ENCODE results near the gene TNS1.

Gene TNS1

DNA sequence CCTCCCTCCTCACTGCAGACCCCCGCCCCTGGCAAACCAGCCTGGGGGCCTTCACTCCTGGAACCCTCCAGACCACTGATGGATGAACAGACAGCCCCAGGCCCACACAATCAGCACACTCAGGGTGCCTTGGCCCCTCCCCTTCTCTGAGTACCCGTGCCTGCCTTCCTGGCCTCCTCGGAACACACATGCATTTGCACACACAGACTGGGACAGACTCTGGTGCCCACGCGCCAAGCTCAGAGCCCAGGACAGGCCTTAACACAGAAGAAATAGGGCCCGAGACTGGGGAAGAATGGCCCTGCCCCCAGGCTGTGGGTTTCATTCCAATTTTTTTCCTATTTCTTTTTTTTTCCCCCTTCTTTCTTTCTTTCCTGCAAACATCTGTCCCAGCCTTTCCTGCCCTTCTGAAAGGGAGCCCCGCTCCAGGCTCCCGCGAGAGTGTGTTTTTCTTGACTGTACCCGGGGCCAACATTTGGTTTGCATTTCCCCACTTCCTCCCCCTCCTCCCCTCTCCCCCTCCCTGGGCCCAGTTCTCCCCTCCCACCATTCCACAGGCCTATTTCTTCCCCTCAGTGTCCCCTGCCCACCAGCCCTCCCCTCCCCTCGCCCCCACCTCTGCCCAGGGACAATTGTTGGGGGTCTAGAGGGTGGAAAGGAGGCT, 618 bp upstream of the TNS1 start:
- Histone ChIP-seq H3K9me3 (ENCODE audit: control insufficient read depth in 1 of 2, low read length in 2 of 2) (no peaks in the 10 kb centered on the region), H3K27ac (ENCODE audit: low read length) (no peak overlapping the region), H3K36me3 (ENCODE audit: control insufficient read depth in 1 of 2, insufficient read depth in 2 of 2, low read length in 2 of 2) (no peaks in the 10 kb centered on the region), H3K27me3 (ENCODE audit: low read depth, low read length) (no peaks in the 10 kb centered on the region), H3K4me1 (ENCODE audit: control insufficient read depth in 1 of 2, insufficient read depth in 2 of 2, low read length in 2 of 2) (peaks cover 0 to 14% of the 10 kb centered on the region in 2 donors), H3K4me3 (ENCODE audit: low read depth in 1 of 2, low read length in 2 of 2) (peak overlapping the region in 1 of 2 donors; percentile 44)

DNA sequence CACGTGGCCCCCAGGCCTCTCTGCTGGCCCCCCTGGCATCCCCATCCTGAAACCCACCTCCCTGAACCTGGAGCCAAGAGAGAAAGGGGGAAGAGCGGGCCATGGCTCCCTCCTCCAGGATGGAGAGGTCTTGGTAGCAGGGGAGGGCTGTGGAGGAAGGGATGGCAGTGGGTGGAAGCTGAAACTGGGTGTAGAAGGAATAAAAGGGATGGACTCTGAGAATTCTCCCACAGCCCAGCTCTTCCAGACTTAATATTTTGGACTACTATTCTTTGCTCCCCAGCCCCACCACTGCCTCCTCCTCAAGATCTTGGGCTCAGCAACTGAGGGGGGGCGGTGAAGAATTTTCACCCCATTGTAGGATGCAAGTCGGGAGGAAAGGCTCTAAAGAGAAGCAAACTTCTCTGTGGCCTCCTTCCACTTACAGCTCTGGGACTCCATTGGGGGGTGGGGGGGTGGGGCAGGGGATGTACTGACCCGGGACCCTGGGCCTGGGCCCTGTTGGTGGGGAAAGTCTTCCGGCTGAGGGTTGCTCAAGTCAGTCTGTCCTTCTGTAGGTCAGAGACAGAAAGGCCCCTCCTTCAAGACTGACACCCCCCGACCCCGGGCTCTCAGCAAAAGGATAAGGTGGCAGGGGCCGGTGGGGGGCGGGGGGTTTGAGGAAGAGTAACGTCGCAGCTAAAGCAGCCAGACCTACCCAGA, 501 bp downstream of the TNS1 start:
- peak overlapping the region; percentile 45 for H3K27ac ChIP-seq (ENCODE audit: low read length)
- peaks cover 0 to 13% of the 10 kb centered on the region in 2 donors for H3K4me1 ChIP-seq (ENCODE audit: control insufficient read depth in 1 of 2, insufficient read depth in 2 of 2, low read length in 2 of 2)
- no peaks in the 10 kb centered on the region for H3K9me3 ChIP-seq (ENCODE audit: control insufficient read depth in 1 of 2, low read length in 2 of 2)
- peak overlapping the region; percentile 49 to 55 for H3K4me3 ChIP-seq (ENCODE audit: low read depth in 1 of 2, low read length in 2 of 2)
- no peaks in the 10 kb centered on the region for H3K36me3 ChIP-seq (ENCODE audit: control insufficient read depth in 1 of 2, insufficient read depth in 2 of 2, low read length in 2 of 2)
- no peaks in the 10 kb centered on the region for H3K27me3 ChIP-seq (ENCODE audit: low read depth, low read length)

DNA sequence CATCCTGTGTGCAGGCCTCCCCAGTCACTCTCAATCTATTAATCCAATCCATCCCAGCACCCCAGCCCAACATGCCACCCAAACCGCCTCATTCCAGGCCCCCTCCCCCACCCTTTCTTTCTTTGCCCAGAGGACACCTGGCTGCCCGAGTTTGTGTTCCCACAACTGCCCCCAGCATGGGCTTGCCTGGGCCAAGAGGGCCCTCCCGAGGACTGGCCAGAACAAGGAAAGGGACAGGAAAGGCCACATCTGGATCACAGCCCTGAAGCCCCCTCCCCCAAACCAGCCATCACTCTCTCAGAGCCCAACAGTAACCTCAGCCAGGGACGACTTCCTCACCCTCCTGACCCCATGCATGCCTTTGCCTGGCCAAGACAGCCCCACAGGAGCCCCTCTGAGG, 1.2 kb downstream of the TNS1 start:
- H3K4me3 ChIP-seq (ENCODE audit: low read depth in 1 of 2, low read length in 2 of 2): peak overlapping the region; percentile 49 to 55
- peak overlapping the region; percentile 45 for H3K27ac ChIP-seq (ENCODE audit: low read length)
- H3K4me1 ChIP-seq (ENCODE audit: control insufficient read depth in 1 of 2, insufficient read depth in 2 of 2, low read length in 2 of 2): peaks cover 0 to 13% of the 10 kb centered on the region in 2 donors
- H3K9me3 ChIP-seq (ENCODE audit: control insufficient read depth in 1 of 2, low read length in 2 of 2): no peaks in the 10 kb centered on the region
- no peaks in the 10 kb centered on the region for H3K27me3 ChIP-seq (ENCODE audit: low read depth, low read length)
- H3K36me3 ChIP-seq (ENCODE audit: control insufficient read depth in 1 of 2, insufficient read depth in 2 of 2, low read length in 2 of 2): no peaks in the 10 kb centered on the region

DNA sequence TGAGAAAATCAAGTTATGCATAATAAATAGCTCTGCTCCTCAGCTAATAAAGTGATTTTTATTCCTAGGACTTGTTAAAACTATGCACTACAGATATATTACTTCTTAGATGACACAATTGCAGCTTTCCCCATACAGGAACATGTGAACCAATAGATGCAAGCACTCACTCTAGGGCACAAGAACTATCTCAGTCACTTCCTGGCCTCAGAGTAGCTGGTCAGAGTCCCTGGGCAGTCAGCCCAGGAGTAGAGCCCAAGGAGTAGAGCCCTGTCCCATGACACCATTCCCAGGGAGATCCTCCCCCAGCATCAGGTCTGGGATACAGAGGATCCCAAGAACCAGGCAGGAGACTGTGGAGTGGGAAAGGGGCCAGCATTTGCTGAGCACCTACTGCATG, 2.7 kb downstream of the TNS1 start:
- no peaks in the 10 kb centered on the region for H3K36me3 ChIP-seq (ENCODE audit: control insufficient read depth in 1 of 2, insufficient read depth in 2 of 2, low read length in 2 of 2)
- no peak overlapping the region for H3K4me3 ChIP-seq (ENCODE audit: low read depth in 1 of 2, low read length in 2 of 2)
- H3K27ac ChIP-seq (ENCODE audit: low read length): no peak overlapping the region
- H3K4me1 ChIP-seq (ENCODE audit: control insufficient read depth in 1 of 2, insufficient read depth in 2 of 2, low read length in 2 of 2): peaks cover 0 to 26% of the 10 kb centered on the region in 2 donors
- H3K27me3 ChIP-seq (ENCODE audit: low read depth, low read length): no peaks in the 10 kb centered on the region
- H3K9me3 ChIP-seq (ENCODE audit: control insufficient read depth in 1 of 2, low read length in 2 of 2): no peaks in the 10 kb centered on the region

DNA sequence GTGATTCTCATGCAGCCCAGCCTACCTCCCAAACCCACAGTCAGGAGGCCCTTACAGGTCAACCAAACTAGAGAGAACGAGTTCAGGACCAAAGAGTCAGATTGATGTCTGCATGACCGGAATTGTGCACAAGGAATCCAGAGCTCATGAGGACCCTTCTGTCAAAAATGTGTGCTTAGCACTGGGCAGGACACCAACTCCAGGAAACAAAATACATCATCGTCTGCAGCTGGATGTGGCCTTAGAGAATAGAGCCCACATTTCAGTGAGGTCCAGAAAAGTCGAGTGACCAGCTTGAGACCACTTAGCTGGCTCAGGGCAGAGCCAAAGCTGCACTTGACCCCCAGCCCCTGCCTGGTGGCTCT, 3.2 kb downstream of the TNS1 start:
- H3K27ac ChIP-seq (ENCODE audit: low read length): no peak overlapping the region

DNA sequence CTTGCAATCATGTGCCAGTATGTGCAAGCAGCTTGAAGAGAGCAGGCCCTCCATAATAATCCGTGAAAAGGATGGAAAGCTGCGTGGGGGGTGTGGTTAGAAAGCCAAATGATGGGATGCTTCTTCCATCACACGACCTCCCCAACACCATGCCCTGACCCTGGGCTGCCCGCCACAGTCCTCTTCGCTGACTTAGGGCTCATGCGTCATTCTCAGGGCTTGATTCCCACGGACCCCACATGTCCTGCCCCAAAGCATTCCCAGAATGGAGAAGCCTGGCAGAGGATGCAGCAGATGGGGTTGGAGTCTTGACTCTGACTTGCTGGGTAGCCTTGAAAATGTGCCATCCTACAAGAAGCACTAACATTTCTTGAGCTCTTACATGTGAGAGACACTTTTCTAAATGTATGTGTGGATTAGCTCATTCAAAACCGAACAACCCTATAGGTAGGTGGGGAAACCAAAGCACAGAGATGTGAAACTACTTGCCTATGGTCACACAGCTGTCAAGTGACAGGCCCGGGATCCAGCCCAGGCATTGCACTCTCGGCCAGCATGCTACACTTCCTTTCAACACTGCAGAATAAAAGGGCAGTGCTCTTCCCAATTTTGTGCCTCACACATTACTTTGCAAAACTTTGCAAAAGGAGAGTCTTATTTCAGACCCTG, 3.7 kb downstream of the TNS1 start:
- Histone ChIP-seq H3K4me1 (ENCODE audit: control insufficient read depth in 1 of 2, insufficient read depth in 2 of 2, low read length in 2 of 2) (peaks cover 0 to 26% of the 10 kb centered on the region in 2 donors), H3K4me3 (ENCODE audit: low read depth in 1 of 2, low read length in 2 of 2) (no peak overlapping the region), H3K9me3 (ENCODE audit: control insufficient read depth in 1 of 2, low read length in 2 of 2) (no peaks in the 10 kb centered on the region), H3K27me3 (ENCODE audit: low read depth, low read length) (no peaks in the 10 kb centered on the region), H3K27ac (ENCODE audit: low read length) (no peak overlapping the region), H3K36me3 (ENCODE audit: control insufficient read depth in 1 of 2, insufficient read depth in 2 of 2, low read length in 2 of 2) (no peaks in the 10 kb centered on the region)

More for the DNA sequence above, 3.2 kb downstream of the TNS1 start:
- Histone ChIP-seq H3K36me3 (ENCODE audit: control insufficient read depth in 1 of 2, insufficient read depth in 2 of 2, low read length in 2 of 2) (no peaks in the 10 kb centered on the region), H3K27me3 (ENCODE audit: low read depth, low read length) (no peaks in the 10 kb centered on the region), H3K4me1 (ENCODE audit: control insufficient read depth in 1 of 2, insufficient read depth in 2 of 2, low read length in 2 of 2) (peaks cover 0 to 26% of the 10 kb centered on the region in 2 donors), H3K9me3 (ENCODE audit: control insufficient read depth in 1 of 2, low read length in 2 of 2) (no peaks in the 10 kb centered on the region), H3K4me3 (ENCODE audit: low read depth in 1 of 2, low read length in 2 of 2) (no peak overlapping the region)

DNA sequence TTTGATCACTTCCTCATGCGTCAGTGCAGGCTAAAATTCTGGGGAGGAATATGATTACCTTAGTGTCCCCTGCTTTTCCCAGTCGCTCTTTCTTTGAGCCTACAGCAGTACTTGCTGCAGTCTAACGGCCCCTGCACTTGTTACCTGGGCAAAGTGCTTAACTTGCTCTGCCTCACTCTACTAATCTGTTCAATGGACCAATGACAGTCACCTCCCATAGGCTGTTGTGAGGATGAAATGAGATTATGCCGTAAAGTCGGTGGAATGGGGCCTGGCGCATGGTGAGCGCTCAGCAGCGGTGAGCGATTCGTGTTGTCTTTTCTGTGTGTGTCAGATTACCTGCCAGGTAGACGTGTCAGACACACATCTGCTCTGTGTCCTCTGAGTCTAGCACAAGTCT, 5.3 kb downstream of the TNS1 start:
- Histone ChIP-seq H3K4me3 (ENCODE audit: low read depth in 1 of 2, low read length in 2 of 2) (no peak overlapping the region), H3K36me3 (ENCODE audit: control insufficient read depth in 1 of 2, insufficient read depth in 2 of 2, low read length in 2 of 2) (no peaks in the 10 kb centered on the region), H3K27me3 (ENCODE audit: low read depth, low read length) (no peaks in the 10 kb centered on the region), H3K9me3 (ENCODE audit: control insufficient read depth in 1 of 2, low read length in 2 of 2) (no peaks in the 10 kb centered on the region), H3K27ac (ENCODE audit: low read length) (no peak overlapping the region), H3K4me1 (ENCODE audit: control insufficient read depth in 1 of 2, insufficient read depth in 2 of 2, low read length in 2 of 2) (peaks cover 0 to 20% of the 10 kb centered on the region in 2 donors)

DNA sequence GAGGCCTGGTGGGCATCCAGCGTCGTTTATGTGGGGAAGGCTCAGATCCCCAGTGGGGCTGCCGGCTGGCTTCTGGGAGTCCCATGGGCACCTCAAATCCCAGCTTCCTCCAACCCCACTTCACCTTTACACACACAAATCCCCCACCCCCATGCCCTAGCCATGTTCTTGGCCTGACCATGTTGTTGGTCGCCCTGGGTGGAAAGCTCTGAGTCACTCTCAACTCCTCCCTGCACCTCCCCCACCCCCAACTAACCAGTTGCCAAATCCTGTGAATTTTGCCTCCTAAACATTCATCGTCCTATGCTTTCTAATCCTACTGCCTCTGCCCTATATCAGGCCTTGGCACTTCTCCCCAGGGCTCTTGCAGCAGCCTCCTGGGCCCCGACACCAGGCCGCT, 6.4 kb downstream of the TNS1 start:
- H3K4me1 ChIP-seq (ENCODE audit: control insufficient read depth in 1 of 2, insufficient read depth in 2 of 2, low read length in 2 of 2): peaks cover 0 to 20% of the 10 kb centered on the region in 2 donors
- no peaks in the 10 kb centered on the region for H3K9me3 ChIP-seq (ENCODE audit: control insufficient read depth in 1 of 2, low read length in 2 of 2)
- H3K36me3 ChIP-seq (ENCODE audit: control insufficient read depth in 1 of 2, insufficient read depth in 2 of 2, low read length in 2 of 2): no peaks in the 10 kb centered on the region
- no peaks in the 10 kb centered on the region for H3K27me3 ChIP-seq (ENCODE audit: low read depth, low read length)
- no peak overlapping the region for H3K27ac ChIP-seq (ENCODE audit: low read length)
- H3K4me3 ChIP-seq (ENCODE audit: low read depth in 1 of 2, low read length in 2 of 2): no peak overlapping the region

DNA sequence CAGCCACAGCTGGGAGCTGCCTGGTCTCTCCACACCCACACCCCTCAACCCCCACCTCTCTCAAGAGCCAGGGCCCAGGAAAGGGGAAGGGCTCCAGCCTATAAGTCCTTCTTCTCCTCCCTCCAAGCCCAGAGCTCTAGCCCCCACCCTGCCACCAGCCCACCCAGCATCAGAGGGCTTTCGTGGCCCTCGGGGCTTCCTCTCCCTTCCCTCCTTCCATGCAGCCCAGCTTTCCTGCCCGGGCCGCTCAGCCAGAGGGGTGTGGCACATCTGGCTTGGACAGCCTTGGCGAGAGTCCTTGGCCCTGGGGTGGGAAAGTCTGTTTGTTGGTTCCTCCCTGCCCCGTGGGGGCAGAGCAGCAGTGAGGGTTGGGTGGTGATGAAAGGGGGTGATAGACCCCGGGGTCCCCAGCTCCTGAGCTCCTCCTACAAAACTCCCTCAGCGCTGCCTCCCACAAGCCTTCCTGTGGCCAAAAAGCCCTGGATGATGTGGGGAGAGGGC, 7.0 kb downstream of the TNS1 start:
- Histone ChIP-seq H3K36me3 (ENCODE audit: control insufficient read depth in 1 of 2, insufficient read depth in 2 of 2, low read length in 2 of 2) (no peaks in the 10 kb centered on the region), H3K4me3 (ENCODE audit: low read depth in 1 of 2, low read length in 2 of 2) (no peak overlapping the region), H3K27me3 (ENCODE audit: low read depth, low read length) (no peaks in the 10 kb centered on the region), H3K9me3 (ENCODE audit: control insufficient read depth in 1 of 2, low read length in 2 of 2) (no peaks in the 10 kb centered on the region), H3K4me1 (ENCODE audit: control insufficient read depth in 1 of 2, insufficient read depth in 2 of 2, low read length in 2 of 2) (peaks cover 0 to 20% of the 10 kb centered on the region in 2 donors), H3K27ac (ENCODE audit: low read length) (no peak overlapping the region)

DNA sequence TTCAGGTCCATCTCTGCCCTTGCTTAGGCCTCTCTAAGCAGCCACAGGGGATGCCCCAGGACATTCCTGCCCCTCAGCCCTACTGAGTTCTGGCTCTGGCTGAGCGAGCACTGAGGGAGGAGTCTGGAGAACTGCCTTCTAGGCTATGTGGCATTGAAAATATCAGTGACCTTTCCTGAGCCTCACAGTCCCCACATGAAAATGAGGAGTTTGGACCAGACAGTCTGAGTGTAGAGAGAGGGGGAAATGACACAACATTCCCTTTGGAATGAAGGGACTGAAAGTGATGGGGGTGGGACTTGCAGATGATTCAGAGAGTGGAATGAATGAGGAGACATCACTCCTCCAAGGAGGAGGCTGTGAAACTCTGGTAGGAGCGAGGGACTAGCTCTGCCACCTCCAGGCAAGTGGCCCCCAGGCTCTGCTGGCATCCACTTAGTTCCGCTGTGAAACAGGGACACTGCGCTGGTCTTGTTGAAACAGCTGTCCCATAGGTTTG, 8.0 kb downstream of the TNS1 start:
- Histone ChIP-seq H3K4me1 (ENCODE audit: control insufficient read depth in 1 of 2, insufficient read depth in 2 of 2, low read length in 2 of 2) (peaks cover 0 to 17% of the 10 kb centered on the region in 2 donors), H3K4me3 (ENCODE audit: low read depth in 1 of 2, low read length in 2 of 2) (no peak overlapping the region), H3K36me3 (ENCODE audit: control insufficient read depth in 1 of 2, insufficient read depth in 2 of 2, low read length in 2 of 2) (no peaks in the 10 kb centered on the region), H3K27me3 (ENCODE audit: low read depth, low read length) (no peaks in the 10 kb centered on the region), H3K9me3 (ENCODE audit: control insufficient read depth in 1 of 2, low read length in 2 of 2) (no peaks in the 10 kb centered on the region), H3K27ac (ENCODE audit: low read length) (no peak overlapping the region)

DNA sequence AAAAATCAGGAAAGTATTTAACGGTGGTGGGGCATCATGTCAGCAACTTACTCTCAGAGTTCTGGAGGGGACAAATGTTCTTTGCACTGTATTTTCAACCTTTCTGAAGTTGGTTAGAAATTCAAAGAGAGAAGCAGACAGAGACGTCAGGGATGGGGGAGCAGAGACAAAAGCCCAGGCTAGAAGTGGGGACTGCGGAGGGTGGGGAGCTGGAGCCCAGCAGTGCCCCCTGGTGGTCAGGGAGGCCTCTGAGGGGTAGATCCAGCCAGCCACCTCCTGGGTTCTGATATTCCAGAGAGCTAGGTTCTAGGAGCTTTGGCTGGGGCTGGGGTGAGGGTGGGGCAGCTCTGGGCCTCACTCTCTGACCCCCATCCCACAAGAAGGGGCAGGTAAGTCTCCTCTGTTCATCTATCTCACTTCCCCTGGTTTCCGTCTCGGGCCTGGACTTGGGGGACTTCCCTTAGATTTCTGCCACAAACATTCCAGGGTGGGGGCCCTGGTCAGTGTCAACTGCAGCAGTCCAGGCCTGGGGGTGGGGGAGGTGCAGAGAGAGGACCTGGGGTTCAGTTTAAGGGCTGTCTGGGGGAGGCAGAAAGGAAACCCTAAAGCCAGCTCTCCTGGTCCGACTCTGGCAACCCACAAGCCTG, 8.9 kb downstream of the TNS1 start:
- no peaks in the 10 kb centered on the region for H3K9me3 ChIP-seq (ENCODE audit: control insufficient read depth in 1 of 2, low read length in 2 of 2)
- no peaks in the 10 kb centered on the region for H3K27me3 ChIP-seq (ENCODE audit: low read depth, low read length)
- H3K36me3 ChIP-seq (ENCODE audit: control insufficient read depth in 1 of 2, insufficient read depth in 2 of 2, low read length in 2 of 2): no peaks in the 10 kb centered on the region
- H3K4me3 ChIP-seq (ENCODE audit: low read depth in 1 of 2, low read length in 2 of 2): no peak overlapping the region
- no peak overlapping the region for H3K27ac ChIP-seq (ENCODE audit: low read length)
- H3K4me1 ChIP-seq (ENCODE audit: control insufficient read depth in 1 of 2, insufficient read depth in 2 of 2, low read length in 2 of 2): peaks cover 0 to 14% of the 10 kb centered on the region in 2 donors

Data from muscle layer of duodenum (tissue), 2 donors.